Liver (tissue), 3 donors: ENCODE results near the gene EVC.

Experiments
- JUND ChIP-seq, 2 donors: IDR thresholded peaks; 2 replicates each; pipeline ENCODE4 v1.6.1; 2016; ENCODE audit warnings: antibody characterized with exemption in 2 of 2
- RAD21 ChIP-seq, 2 donors: IDR thresholded peaks; 2 replicates each; pipeline ENCODE4 v1.6.1; 2016; ENCODE audit warnings: antibody characterized with exemption in 2 of 2, mild to moderate bottlenecking in 2 of 2
- SP1 ChIP-seq: IDR thresholded peaks from 2 replicates; pipeline ENCODE4 v1.6.1; 2018; ENCODE audit warnings: antibody characterized with exemption, mild to moderate bottlenecking
- TAF1 ChIP-seq: conservative IDR thresholded peaks from 2 replicates; pipeline ENCODE4 v1.6.1; 2016; ENCODE audit warnings: antibody characterized with exemption, mild to moderate bottlenecking
- TF ChIP-seq, protein P1 (sequence below): IDR thresholded peaks from 2 replicates; pipeline ENCODE4 v1.6.1; 2016; ENCODE audit warnings: antibody characterized with exemption, mild to moderate bottlenecking
- TF ChIP-seq, protein P2 (sequence below): fragments of 150-350 bp; IDR thresholded peaks from 2 replicates; pipeline ENCODE4 v1.5.1; 2017; ENCODE audit warnings: improper control_type of control experiment, low read depth, low read length; ENCODE audit not compliant: missing input control
- TF ChIP-seq, protein P3 (sequence below): IDR thresholded peaks from 2 replicates; pipeline ENCODE4 v1.6.1; 2016; ENCODE audit warnings: antibody characterized with exemption
- TF ChIP-seq, protein P4 (sequence below): IDR thresholded peaks from 2 replicates; pipeline ENCODE4 v1.6.1; 2016; ENCODE audit warnings: antibody characterized with exemption
- donor health status: healthy.
- donor health status: healthy.

DNA sequence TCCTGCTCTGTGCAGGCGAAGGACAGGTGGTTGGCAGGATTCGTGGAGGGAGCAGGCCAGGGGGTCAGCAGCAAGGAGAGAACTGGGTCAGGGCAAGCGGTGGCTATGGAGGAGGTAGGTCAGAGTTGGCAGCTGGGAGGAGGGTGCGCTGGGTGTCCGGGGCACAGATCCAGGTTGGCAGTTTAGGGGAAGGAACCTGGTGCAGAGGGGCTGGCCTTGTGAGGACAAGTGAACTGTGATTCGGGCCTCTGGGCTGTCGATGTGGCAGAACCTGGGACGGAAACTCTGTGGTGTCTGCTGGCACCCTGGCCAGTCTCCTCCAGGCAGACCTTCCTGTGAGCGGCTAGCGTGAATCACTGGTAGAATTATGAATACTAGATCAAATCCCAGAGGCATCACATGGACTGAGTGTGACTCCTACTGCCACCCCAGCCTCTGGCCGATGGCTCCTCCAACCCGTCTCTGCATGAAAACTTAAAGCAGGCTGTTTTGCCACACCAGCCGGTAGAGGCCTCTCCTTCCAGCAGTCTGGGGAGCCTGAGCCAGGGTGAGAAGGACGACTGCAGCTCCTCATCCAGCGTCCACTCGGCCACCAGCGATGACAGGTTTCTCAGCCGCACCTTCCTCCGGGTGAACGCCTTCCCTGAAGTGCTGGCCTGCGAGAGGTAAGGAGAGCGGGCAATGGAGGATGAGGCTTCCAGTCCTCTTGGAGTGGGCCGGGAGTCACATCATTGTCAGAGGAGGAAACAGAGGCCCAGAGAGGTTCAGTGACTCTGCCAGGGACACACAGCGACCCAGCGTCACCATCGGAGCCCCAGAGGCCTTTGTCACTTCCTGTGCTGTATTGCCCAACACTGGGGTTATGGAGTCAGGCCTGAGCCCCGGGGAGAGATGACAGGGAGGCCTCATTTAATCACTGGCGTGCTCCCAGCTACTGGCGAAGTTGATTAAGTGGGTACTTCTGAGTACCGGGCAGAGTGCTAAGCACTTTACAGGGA lies 20.3 kb downstream of the EVC start:
- TF ChIP-seq TAF1: no peak
- TF ChIP-seq, protein P1, sequence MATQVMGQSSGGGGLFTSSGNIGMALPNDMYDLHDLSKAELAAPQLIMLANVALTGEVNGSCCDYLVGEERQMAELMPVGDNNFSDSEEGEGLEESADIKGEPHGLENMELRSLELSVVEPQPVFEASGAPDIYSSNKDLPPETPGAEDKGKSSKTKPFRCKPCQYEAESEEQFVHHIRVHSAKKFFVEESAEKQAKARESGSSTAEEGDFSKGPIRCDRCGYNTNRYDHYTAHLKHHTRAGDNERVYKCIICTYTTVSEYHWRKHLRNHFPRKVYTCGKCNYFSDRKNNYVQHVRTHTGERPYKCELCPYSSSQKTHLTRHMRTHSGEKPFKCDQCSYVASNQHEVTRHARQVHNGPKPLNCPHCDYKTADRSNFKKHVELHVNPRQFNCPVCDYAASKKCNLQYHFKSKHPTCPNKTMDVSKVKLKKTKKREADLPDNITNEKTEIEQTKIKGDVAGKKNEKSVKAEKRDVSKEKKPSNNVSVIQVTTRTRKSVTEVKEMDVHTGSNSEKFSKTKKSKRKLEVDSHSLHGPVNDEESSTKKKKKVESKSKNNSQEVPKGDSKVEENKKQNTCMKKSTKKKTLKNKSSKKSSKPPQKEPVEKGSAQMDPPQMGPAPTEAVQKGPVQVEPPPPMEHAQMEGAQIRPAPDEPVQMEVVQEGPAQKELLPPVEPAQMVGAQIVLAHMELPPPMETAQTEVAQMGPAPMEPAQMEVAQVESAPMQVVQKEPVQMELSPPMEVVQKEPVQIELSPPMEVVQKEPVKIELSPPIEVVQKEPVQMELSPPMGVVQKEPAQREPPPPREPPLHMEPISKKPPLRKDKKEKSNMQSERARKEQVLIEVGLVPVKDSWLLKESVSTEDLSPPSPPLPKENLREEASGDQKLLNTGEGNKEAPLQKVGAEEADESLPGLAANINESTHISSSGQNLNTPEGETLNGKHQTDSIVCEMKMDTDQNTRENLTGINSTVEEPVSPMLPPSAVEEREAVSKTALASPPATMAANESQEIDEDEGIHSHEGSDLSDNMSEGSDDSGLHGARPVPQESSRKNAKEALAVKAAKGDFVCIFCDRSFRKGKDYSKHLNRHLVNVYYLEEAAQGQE: no peak
- TF ChIP-seq, protein P2, sequence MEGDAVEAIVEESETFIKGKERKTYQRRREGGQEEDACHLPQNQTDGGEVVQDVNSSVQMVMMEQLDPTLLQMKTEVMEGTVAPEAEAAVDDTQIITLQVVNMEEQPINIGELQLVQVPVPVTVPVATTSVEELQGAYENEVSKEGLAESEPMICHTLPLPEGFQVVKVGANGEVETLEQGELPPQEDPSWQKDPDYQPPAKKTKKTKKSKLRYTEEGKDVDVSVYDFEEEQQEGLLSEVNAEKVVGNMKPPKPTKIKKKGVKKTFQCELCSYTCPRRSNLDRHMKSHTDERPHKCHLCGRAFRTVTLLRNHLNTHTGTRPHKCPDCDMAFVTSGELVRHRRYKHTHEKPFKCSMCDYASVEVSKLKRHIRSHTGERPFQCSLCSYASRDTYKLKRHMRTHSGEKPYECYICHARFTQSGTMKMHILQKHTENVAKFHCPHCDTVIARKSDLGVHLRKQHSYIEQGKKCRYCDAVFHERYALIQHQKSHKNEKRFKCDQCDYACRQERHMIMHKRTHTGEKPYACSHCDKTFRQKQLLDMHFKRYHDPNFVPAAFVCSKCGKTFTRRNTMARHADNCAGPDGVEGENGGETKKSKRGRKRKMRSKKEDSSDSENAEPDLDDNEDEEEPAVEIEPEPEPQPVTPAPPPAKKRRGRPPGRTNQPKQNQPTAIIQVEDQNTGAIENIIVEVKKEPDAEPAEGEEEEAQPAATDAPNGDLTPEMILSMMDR: no peak
- no peak for TF ChIP-seq JUND (IDR thresholded peaks at IDR 0.05)
- no peak for TF ChIP-seq SP1
- TF ChIP-seq, protein P3, sequence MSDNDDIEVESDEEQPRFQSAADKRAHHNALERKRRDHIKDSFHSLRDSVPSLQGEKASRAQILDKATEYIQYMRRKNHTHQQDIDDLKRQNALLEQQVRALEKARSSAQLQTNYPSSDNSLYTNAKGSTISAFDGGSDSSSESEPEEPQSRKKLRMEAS: no peak
- no peak for TF ChIP-seq RAD21 (IDR thresholded peaks at IDR 0.05)
- TF ChIP-seq, protein P4, sequence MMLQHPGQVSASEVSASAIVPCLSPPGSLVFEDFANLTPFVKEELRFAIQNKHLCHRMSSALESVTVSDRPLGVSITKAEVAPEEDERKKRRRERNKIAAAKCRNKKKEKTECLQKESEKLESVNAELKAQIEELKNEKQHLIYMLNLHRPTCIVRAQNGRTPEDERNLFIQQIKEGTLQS: no peak
